Activated naive CD4-positive, alpha-beta T cell treated with anti-CD3 and anti-CD28 coated beads, Interleukin-2, amount 50 U/mL, for 16 hours (primary cell): ENCODE data around the gene BMP8A.
"Not testable (repeated sequence)": the region's sequence is repeated elsewhere in the genome, so short reads cannot be mapped to it uniquely, and the experiment has no call there.

Source experiments
- DNase-seq: peaks from one replicate; pipeline ENCODE4 v3.0.0-alpha.2; 2020

Gene BMP8A

DNA sequence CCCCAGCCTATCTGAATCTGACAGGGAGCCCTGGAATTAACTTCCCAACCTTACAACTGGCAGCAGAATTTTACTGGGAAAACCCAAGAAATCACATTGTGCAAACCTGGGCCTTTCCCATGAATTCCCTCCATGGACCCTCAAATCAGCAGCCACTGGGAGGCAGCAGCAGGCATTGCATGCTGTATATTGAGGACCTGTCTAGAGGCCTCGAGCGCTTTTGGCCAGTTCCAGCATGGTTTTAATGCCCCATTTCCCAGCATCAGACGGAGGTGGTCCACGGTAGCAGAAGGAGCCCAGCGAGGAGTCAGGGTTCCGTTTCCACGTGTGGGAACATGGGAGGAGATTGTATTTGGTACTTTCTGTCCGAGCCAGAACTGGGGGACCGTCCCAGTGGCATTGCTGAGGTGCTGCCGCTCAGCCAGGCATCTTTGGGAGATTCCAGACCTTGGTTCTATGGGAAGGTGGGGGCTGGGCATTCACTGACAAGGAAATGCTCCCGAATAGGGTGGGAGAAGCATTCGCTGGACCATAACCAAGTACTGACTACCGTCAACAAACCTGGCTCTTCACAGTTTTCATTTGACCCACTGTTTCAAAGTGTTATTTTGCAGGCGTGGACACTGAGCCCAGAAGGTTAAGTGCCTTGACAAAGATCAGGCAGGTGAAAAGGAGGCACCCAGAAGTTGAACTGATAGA lies 15.9 kb downstream of the BMP8A start:
- DNase-seq, result no peak

DNA sequence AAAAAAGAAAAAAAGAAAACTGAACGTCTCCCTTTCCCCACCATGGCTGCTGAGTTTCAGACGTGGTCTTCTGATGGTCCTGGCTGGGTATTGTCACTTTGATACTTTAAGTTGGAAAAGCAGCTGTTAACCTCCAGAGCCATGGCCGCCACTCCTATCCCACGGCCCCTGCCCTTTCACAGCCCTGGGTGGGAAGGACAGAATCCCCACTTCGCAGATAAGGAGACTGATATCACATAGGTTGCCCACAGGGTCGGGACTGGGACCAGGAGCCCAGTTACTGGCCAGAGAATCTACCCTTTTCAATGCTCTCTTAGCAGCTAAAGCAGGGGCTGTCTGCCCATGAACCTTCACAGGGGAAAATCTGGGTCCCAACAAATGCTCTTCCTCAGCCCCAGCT lies 16.8 kb downstream of the BMP8A start:
- DNase-seq, result no peak

DNA sequence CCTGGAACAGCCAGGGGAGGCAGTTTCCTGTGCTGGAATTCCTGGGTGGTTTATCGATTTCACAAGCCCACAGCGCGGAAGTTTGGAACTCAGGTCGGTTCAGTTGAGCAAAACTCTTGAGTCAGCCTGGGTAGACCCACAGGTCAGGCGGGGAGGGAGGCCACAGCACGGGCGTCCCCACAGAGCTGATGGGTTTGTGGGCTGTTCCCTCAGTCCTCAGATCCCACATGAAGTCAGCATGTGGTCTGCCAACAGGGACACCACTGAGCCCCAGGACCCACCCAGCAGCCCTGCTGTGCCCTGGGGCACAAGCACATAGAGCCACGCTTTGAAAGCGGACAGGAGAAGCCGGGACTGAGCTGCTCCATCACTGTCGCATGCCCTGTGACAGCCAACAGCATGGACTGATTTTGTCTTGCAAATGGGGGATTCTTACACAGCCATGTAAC lies 17.4 kb downstream of the BMP8A start:
- no peak for DNase-seq

DNA sequence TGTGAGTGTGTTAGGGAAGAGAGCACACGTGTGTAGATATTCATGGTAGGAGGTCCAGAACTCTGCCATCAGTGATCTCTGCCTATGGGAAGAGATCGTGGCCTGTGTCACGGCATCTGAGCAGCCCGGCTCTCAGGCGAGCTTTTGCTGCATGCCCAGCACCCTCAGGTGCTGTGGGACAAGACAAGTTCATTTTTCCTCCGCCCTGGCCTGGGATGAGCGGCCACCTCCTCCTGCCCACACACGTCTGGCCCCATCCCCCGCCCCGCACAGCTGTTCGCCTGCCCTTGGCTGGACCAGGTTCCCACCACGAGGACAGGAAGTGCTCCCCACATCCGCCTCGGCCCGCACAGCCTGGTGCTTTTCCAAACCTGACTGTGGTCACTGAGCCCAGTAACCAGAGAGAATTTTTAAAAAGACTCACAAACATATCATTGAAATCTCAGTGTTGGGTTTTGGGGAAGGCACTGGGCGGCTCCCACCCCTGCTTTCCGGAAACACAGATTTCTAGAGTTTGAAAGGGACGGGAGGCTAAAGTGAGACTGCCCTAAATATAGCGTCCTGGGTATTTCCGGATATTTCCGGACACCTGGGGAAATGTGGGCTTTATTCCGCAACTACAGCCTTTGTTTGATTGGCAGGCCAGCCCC lies 18.0 kb downstream of the BMP8A start:
- DNase-seq, result no peak

DNA sequence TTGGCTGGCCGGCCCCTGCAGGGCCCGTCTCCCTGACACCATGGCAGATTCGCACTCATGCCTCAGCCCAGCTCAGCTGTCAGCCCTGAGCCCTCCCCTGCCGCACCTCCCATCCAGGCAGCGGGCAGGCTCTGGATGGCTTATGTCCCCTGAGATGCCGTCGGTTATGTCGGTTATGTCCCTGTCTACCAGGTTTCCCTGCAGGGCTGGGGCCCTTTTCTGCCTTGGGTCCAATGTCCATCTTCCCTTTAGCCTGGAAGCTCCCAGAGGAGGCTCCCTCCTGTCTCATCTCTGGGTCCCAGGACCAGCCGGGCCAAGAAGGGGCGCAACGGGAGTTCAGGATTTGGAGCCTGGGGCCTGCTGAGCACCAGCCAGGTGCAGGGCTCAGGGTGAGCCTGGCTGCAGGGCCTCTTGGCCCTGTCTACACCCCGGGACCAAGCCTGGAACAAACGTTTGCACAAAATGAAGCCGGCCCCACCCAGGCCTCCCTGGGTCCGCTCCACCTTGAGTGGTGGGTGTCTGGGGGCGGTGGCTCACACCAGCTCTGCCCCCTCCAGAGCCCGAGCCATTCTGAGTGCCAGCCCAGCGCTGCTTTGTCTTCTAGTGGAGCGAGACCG lies 19.2 kb downstream of the BMP8A start:
- not testable (repeated sequence) for DNase-seq

DNA sequence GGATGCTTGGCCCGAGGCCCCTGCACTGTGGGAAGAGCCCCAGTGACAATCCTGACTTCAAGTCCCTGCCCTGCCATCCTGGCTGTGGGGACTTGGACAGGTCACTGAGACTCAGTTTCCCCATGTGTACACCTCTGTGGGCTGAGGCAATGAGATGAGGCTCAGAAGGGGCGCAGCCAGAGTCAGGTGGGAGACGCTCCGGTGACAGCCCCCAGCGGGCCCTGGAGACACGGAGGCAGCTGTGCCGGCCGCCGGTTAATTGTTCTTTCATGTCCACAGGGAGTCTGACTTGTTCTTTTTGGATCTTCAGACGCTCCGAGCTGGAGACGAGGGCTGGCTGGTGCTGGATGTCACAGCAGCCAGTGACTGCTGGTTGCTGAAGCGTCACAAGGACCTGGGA lies 20.0 kb downstream of the BMP8A start:
- DNase-seq, result not testable (repeated sequence)

DNA sequence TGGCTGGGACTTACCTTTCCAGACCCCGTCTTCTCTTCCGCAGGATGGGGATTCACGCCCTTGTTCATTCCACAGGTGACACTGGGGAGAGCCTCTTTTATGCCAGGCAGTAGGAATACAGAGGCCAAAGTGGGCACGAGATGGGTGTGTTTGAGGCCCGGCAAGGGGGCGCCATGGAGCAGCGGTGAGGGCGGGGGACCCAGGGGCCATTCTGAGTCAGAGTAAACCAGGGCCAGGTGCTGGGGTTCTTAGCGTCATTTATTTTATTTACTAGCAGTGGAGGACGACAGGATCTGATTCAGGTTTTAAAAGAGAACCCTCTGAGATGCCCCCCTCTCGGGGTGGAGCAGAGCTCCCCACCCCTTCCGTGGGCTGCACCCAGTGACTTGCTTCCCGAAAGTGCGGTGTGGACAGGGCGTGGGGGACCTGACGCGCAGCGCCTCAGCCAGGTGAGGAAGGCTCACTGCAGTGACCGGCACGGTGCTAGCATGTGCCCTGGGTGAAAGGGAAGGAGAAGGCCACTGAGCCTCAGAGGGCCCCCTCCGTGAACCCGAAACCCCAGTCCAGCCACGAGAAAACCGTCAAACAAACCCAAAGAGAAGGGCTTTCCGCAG lies 20.9 kb downstream of the BMP8A start:
- DNase-seq, result not testable (repeated sequence)

DNA sequence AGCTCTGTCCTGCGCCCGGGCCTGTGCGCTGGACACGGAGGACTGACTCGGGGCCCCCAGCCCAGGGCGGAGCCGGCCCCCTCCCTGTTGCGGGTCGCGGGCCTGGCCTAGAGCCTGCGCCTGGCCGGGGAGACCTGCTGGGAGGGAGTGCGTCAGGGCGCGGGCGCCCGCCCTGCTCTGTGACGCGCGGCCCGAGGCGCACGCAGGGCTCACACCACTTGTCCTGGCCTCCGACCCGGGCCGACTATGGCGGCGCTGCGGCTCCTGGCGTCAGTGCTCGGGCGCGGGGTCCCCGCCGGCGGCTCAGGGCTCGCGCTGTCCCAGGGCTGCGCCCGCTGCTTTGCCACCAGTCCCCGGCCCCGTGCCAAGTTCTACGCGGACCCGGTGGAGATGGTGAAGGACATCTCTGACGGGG lies 23.3 kb downstream of the BMP8A start:
- DNase-seq, result not testable (repeated sequence)

DNA sequence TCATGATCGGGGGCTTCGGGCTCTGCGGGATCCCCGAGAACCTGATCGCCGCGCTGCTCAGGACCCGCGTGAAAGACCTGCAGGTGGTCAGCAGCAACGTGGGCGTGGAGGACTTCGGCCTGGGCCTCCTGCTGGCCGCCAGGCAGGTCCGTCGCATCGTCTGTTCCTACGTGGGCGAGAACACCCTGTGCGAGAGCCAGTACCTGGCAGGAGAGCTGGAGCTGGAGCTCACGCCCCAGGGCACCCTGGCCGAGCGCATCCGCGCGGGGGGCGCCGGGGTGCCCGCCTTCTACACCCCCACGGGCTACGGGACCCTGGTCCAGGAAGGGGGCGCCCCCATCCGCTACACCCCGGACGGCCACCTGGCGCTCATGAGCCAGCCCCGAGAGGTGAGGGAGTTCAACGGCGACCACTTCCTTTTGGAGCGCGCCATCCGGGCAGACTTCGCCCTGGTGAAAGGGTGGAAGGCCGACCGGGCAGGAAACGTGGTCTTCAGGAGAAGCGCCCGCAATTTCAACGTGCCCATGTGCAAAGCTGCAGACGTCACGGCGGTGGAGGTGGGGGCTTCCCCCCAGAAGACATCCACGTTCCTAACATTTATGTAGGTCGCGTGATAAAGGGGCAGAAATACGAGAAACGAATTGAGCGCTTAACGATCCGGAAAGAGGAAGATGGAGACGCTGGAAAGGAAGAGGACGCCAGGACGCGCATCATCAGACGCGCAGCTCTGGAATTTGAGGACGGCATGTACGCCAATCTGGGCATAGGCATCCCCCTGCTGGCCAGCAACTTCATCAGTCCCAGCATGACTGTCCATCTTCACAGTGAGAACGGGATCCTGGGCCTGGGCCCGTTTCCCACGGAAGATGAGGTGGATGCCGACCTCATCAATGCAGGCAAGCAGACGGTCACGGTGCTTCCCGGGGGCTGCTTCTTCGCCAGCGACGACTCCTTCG lies 24.0 kb downstream of the BMP8A start:
- DNase-seq, result peak; percentile 39

DNA sequence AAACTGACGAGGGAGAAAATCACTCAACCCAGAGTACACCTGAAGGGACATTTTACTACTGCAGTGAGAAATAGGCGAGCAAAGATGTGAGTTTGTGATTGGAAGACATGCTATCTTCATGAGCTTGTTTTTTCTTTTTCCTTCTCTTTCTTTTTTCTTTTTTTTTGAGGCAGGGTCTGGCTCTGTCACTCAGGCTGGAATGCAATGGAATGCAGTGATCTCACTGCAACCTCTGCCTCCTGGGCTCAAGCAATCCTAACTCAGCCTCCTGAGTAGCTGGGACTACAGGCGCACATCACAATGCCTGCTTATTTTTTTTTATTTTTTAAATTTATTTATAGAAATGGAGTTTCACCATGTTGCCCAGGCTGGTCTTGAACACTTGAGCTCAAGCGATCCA lies 25.4 kb downstream of the BMP8A start:
- DNase-seq, result not testable (repeated sequence)

DNA sequence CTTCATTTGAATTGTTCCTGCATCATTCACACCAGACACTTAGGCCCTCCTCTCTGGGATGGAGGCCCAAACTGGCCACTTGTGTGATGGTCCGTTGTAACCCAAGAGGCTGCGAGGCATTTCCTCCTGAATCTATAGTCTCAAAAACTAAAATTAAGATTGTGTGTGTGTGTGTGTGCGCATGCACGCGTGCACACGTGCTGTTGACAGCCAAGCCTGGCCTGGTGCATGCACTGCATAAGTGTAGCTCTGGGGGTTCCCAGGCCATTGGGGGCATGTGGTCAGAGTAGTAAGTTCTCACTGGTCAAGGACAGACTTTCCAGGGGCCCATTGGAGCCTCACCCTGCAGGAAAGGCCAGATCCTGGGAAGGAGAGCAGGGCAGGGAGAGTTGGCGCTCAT lies 26.5 kb downstream of the BMP8A start:
- DNase-seq, result not testable (repeated sequence)

DNA sequence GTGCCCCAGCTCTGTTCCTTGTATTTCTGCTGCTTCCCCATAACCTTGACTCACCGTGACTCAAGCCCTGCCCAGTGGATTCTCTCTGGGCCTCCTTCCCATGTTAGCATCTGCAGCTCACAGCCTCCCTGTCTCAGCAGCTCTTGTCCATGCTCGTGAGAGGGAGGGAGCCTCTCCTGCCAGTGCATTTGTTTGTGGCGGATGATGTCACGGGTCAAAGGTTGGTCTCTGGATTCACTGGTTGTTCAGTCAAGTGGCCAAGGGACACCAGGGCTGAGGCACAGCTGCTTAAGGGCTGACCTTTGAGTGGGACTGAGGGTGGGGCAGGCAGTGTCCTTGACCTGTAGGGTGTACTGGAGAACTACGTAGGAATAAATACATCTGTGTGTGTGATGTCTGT lies 27.9 kb downstream of the BMP8A start:
- not testable (repeated sequence) for DNase-seq

DNA sequence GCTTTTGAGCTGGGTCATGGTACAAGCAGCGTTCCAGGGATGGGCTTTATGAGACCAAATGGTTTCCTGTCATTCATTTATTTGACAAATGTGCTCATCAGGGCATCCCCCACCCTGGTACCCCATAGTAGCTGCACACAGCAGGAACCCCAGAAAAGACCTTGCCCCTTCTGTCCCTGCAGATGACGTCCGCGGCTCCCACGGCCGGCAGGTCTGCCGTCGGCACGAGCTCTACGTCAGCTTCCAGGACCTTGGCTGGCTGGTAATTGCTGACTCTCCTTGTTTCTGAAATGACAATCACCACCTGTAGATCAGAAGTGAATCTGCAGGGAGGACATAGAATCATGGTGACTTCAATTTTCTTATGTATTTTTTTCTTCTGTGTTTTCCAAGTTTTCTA lies 30.8 kb downstream of the BMP8A start:
- not testable (repeated sequence) for DNase-seq

DNA sequence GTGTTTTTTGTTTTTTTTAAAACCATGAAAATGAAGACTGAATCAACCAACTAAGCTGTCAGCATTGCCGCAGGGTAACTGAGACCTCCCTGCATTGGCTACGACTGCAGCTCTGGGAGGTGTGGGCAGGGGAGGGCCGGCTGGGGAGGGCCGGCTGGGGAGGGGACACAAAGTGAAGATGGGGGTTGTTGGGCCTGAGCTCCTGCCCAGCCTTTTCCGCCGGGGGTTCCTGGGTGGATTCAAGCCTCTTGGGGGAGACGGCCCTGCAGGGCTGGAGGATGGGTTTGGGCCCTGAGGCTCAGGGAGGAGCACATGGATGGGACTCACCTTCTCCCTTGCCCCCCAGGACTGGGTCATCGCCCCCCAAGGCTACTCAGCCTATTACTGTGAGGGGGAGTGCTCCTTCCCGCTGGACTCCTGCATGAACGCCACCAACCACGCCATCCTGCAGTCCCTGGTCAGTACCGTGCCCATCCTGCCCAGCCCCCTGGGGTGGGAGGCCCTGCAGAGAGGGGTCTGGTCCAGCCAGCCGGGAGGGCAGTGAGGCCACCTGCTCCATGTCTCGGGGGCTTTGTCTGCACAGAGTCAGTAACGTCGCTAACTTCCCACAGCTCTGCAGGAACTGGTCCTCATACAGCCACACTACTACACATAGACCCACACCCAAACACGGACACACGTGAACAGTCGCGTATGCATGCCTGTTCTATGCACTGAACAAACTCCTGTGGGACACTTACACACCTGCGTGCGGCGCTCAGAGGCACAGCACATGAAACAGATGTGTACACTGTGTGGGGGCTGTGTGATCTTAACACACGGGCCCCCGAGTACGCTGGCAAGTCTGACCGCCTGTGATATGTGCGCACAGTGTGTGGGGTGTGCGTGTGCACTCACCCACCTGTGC lies 31.5 kb downstream of the BMP8A start:
- DNase-seq, result no peak

DNA sequence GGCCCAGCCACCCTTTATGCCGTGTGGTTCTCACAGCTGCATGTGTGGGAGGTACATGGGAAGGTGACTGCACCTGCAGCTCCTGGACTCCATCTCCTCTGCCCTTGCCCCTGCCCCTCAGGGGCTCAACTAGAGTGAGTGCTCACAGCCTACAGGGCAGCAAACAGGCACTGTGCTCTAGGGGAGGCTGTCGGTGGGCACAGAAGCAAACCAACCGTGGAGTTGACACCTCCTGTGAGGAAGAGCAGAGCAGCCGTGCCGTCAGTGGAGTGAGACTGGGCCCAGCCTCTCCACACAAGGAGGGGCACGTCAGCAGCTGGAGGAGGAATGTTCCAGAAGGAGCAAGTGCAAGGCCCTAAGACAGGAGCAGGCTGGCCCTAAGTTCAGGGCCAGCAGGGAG lies 32.7 kb downstream of the BMP8A start:
- no peak for DNase-seq

DNA sequence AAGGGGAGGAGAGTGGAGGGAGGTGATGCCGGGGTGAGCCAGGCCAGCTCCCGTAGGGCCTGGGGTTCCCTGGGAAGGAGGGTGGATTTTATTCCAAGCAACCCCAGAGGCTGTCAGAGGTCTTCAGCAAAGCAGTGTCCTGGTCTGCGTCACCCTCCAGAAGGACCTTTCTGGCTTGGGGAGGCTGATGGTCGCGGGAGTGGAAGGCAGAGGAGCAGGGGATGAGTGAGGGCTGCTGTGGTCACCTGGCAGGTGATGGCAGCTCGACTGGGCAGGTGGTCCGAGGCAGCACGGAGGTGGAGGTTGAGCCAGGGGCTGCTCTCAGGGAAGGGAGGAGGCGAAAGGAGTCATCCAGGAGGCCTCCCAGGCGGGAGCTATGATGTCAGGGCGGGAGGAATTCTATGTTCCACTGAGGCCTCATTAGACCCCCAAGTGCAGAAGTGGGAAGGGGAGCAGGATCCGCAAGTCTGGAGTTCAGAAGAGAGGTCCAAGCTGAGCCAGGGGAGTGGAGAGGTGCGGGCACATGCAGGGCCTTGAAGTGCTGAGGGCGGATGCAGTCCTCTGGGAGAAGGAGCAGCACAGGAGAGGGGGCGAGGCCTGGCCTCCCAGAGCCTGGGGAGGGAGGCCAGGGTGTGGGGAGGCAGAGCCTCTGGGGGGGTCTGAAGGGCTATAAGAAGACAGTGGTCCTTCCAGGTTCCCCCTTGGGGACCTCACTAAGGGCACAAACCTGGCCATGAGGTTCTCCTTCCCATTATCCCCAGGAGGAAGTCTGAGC lies 33.3 kb downstream of the BMP8A start:
- no peak for DNase-seq

DNA sequence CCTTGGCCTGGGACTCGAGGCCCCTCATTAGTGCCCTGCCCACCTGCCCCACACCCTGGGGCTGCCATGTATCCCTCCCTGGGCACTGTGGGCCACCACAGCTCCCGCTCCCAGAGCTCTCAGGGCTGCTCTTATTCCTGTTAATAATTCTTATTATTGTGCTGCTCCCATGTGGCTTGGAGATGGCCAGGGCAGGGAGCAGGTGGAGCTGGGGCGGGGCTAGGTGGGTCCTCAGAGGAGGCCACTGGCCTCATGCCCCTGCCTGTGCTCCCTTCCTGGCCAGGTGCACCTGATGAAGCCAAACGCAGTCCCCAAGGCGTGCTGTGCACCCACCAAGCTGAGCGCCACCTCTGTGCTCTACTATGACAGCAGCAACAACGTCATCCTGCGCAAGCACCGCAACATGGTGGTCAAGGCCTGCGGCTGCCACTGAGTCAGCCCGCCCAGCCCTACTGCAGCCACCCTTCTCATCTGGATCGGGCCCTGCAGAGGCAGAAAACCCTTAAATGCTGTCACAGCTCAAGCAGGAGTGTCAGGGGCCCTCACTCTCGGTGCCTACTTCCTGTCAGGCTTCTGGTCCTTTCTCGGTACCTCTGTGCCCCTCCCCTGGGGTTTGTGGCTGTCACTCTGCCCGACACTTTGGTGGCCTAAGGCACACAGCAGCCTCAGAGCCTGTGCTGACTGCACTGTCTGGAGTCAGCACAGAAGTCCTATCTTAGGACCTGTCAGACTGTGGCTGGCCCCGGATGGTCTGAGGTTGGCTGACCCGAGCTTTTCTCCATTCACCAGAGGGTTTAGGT lies 34.1 kb downstream of the BMP8A start:
- DNase-seq, result no peak

DNA sequence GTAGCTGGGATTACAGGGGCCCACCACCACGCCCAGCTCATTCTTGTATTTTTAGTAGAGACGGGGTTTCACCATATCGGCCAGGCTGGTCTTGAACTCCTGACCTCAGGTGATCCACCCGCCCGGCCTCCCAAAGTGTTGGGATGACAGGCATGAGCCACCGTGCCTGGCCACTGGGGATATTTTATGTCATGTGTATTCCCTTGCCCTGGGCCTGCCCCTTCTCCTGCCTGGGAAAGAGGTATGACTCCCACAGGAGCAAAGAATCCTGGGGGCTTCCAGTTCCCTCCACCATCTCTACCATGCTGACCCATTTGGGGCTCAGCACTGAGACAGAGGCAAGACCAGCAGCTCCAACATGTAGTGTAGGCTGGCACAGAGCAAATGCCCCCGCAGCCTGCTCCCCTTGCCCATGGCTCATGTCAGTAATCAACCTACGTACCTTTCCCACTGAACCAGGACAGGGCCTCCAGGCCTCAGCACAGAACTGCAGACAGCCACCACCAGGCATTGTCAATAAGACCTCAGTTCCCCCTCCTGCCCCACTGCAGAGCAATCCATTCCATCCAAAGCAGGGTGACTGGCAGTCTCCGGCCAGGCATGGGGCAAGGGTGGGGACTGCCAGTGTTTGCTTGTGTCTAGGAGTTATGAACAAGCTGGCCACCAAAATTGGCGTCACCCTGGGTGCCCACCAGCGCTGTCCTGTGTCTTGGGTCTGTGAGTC lies 35.2 kb downstream of the BMP8A start:
- DNase-seq, result no peak

DNA sequence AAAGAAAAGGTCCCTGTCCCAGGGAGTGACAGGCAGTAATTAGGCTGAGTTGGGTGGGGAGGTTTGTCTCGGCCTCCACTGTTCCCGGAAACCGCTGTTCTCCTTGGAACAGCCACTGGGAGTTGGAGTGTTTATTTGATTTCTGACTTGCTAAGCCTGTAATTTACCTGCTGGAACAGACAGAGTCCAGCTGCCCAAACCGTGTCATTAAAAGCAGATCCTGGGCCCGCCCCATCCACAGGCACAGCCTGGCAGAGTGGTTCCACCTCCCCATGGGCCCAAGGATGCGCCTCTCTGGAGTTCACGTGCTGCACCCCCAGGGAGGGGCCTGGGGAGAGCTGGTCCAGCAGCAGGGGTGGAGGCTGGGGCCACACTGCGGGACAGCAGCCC lies 35.7 kb downstream of the BMP8A start:
- not testable (repeated sequence) for DNase-seq
